HepG2 (cell line): ENCODE data around the gene HARS2. TPM values are rescaled to one million over a fixed set of nuclear protein-coding genes. Genes with fewer than 3 reads are reported as not detected.
A peak's percentile ranks its signal among the peaks of the same experiment; 100 is the strongest.

Source experiments
- EEA1 ChIP-seq: sonication (generic); formaldehyde crosslinking; IDR thresholded peaks from 2 replicates; pipeline ENCODE4 v1.5.1; 2020; ENCODE audit warnings: mild to moderate bottlenecking, missing genetic modification reagents, borderline replicate concordance
- ELF3 ChIP-seq: IDR thresholded peaks from 2 replicates; pipeline ENCODE4 v1.6.1; 2016; ENCODE audit warnings: missing genetic modification reagents, missing compliant biosample characterization
- KLF9 ChIP-seq: IDR thresholded peaks from 2 replicates; pipeline ENCODE4 v1.6.1; 2016; ENCODE audit warnings: low read depth
- NCOA2 ChIP-seq: sonication (generic); formaldehyde crosslinking; IDR thresholded peaks from 2 replicates; pipeline ENCODE4 v1.8.0; 2022; ENCODE audit warnings: inconsistent platforms
- NFKBIZ ChIP-seq: IDR thresholded peaks from 2 replicates; pipeline ENCODE4 v1.6.1; 2018; ENCODE audit warnings: missing genetic modification reagents, missing compliant biosample characterization
- POLR2G ChIP-seq: fragments of 200-400 bp; formaldehyde crosslinking; IDR thresholded peaks from 2 replicates; pipeline ENCODE4 v1.6.1; 2018; ENCODE audit warnings: mild to moderate bottlenecking, low read depth, low read length, moderate library complexity
- RXRA ChIP-seq: sonication (generic); formaldehyde crosslinking; IDR thresholded peaks from 2 replicates; pipeline ENCODE4 v1.5.1; 2020; ENCODE audit warnings: missing genetic modification reagents
- SMAD3 ChIP-seq: sonication (generic); formaldehyde crosslinking; IDR thresholded peaks from 2 replicates; pipeline ENCODE4 v1.4.0; 2020; ENCODE audit warnings: missing genetic modification reagents
- ZFP37 ChIP-seq: sonication (generic); formaldehyde crosslinking; IDR thresholded peaks from 2 replicates; pipeline ENCODE4 v1.4.0; 2020; ENCODE audit warnings: missing genetic modification reagents, borderline replicate concordance
- ZNF101 ChIP-seq: sonication (generic); formaldehyde crosslinking; IDR thresholded peaks from 2 replicates; pipeline ENCODE4 v1.4.0; 2020; ENCODE audit warnings: mild to moderate bottlenecking, low read depth, missing genetic modification reagents, borderline replicate concordance
- ZNF160 ChIP-seq: sonication (generic); formaldehyde crosslinking; IDR thresholded peaks from 2 replicates; pipeline ENCODE4 v1.8.0; 2022; ENCODE audit warnings: mild to moderate bottlenecking, inconsistent platforms, missing genetic modification reagents
- ZNF589 ChIP-seq: sonication (generic); formaldehyde crosslinking; conservative IDR thresholded peaks from 2 replicates; pipeline ENCODE4 v1.8.0; 2022; ENCODE audit warnings: mild to moderate bottlenecking, moderate library complexity, missing genetic modification reagents
- ZNF605 ChIP-seq: sonication (generic); formaldehyde crosslinking; IDR thresholded peaks from 2 replicates; pipeline ENCODE4 v1.8.0; 2022; ENCODE audit warnings: mild to moderate bottlenecking, missing genetic modification reagents
- ZNF615 ChIP-seq: sonication (generic); formaldehyde crosslinking; IDR thresholded peaks from 2 replicates; pipeline ENCODE4 v1.5.0; 2020; ENCODE audit warnings: mild to moderate bottlenecking, missing genetic modification reagents, borderline replicate concordance
- ZNF709 ChIP-seq: sonication (generic); formaldehyde crosslinking; IDR thresholded peaks from 2 replicates; pipeline ENCODE4 v1.5.0; 2020; ENCODE audit warnings: mild to moderate bottlenecking, missing genetic modification reagents
- ZNF772 ChIP-seq: sonication (generic); formaldehyde crosslinking; IDR thresholded peaks from 2 replicates; pipeline ENCODE4 v1.5.0; 2020; ENCODE audit warnings: mild to moderate bottlenecking, missing genetic modification reagents
- polyA plus RNA-seq, 8 experiments: library from polyadenylated mRNA; depleted of rRNA in 3 of 8; stranded (reverse) in 7 of 8; unstranded in 1 of 8; fragments of >200 nt; fragmentation: Illumina TruSeq in 4 of 8; extraction: Trizol in 4 of 8; gene quantifications; 2 replicates each; pipeline versions ENCODE4 v1.2.1 to v1.2.3, GENCODE V29; 2011 to 2016; ENCODE audit warnings: low read depth in 4 of 8, missing spikeins in 1 of 8, mixed read lengths in 1 of 8; ENCODE audit not compliant: insufficient read depth in 1 of 8
- total RNA-seq, 5 experiments: library from RNA; depleted of rRNA; stranded (reverse); fragments of >200 nt; fragmentation: Illumina TruSeq; extraction: Trizol; gene quantifications; 2 replicates each; pipeline ENCODE4 v1.2.3, GENCODE V29; 2016; ENCODE audit warnings: low read depth in 1 of 5
- TF ChIP-seq, protein P1 (sequence below): sonication (generic); formaldehyde crosslinking; IDR thresholded peaks from 2 replicates; pipeline ENCODE4 v1.4.0; 2020; ENCODE audit warnings: missing genetic modification reagents, borderline replicate concordance
- TF ChIP-seq, protein P2 (sequence below): sonication (generic); formaldehyde crosslinking; IDR thresholded peaks from 2 replicates; pipeline ENCODE4 v1.4.0; 2020; ENCODE audit warnings: missing genetic modification reagents, borderline replicate concordance
- TF ChIP-seq, protein P3 (sequence below): sonication (generic); formaldehyde crosslinking; IDR thresholded peaks from 2 replicates; pipeline ENCODE4 v1.8.0; 2022; ENCODE audit warnings: missing genetic modification reagents, mild to moderate bottlenecking, inconsistent platforms, borderline replicate concordance

Gene HARS2
- total and polyA plus RNA-seq, 2 of the 13 experiments (the other 11 are each of a cell fraction or from before 2014, with no cell fraction given) = 17.9 to 25.8 TPM

- TF ChIP-seq, protein P1, sequence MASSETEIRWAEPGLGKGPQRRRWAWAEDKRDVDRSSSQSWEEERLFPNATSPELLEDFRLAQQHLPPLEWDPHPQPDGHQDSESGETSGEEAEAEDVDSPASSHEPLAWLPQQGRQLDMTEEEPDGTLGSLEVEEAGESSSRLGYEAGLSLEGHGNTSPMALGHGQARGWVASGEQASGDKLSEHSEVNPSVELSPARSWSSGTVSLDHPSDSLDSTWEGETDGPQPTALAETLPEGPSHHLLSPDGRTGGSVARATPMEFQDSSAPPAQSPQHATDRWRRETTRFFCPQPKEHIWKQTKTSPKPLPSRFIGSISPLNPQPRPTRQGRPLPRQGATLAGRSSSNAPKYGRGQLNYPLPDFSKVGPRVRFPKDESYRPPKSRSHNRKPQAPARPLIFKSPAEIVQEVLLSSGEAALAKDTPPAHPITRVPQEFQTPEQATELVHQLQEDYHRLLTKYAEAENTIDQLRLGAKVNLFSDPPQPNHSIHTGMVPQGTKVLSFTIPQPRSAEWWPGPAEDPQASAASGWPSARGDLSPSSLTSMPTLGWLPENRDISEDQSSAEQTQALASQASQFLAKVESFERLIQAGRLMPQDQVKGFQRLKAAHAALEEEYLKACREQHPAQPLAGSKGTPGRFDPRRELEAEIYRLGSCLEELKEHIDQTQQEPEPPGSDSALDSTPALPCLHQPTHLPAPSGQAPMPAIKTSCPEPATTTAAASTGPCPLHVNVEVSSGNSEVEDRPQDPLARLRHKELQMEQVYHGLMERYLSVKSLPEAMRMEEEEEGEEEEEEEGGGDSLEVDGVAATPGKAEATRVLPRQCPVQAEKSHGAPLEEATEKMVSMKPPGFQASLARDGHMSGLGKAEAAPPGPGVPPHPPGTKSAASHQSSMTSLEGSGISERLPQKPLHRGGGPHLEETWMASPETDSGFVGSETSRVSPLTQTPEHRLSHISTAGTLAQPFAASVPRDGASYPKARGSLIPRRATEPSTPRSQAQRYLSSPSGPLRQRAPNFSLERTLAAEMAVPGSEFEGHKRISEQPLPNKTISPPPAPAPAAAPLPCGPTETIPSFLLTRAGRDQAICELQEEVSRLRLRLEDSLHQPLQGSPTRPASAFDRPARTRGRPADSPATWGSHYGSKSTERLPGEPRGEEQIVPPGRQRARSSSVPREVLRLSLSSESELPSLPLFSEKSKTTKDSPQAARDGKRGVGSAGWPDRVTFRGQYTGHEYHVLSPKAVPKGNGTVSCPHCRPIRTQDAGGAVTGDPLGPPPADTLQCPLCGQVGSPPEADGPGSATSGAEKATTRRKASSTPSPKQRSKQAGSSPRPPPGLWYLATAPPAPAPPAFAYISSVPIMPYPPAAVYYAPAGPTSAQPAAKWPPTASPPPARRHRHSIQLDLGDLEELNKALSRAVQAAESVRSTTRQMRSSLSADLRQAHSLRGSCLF (CRISPR knock-in tag) = peak; percentile 37; the same call in 1 of the 2 replicates
- 0 out of 2 replicates have a peak, but pooled peaks have one; percentile 30 for TF ChIP-seq ZNF615
- no peak for TF ChIP-seq ZNF160 (CRISPR knock-in tag)
- peak; percentile 50; the same call in 1 of the 2 replicates for TF ChIP-seq SMAD3 (CRISPR knock-in tag)
- TF ChIP-seq EEA1 = no peak
- TF ChIP-seq ELF3 (CRISPR knock-in tag) = peak; percentile 66
- no peak; the same call in 1 of the 2 replicates for TF ChIP-seq RXRA
- TF ChIP-seq ZNF772 (CRISPR knock-in tag) = no peak
- TF ChIP-seq ZFP37 (CRISPR knock-in tag) = peak; percentile 35; the same call in 1 of the 2 replicates
- 0 out of 2 replicates have a peak, but pooled peaks have one; percentile 53 for TF ChIP-seq ZNF605 (CRISPR knock-in tag)
- TF ChIP-seq NFKBIZ = peak; percentile 61; the same call in 1 of the 2 replicates
- TF ChIP-seq KLF9 (CRISPR knock-in tag) = no peak
- peak; percentile 34; the same call in 1 of the 2 replicates for TF ChIP-seq NCOA2 (CRISPR knock-in tag)
- TF ChIP-seq, protein P2, sequence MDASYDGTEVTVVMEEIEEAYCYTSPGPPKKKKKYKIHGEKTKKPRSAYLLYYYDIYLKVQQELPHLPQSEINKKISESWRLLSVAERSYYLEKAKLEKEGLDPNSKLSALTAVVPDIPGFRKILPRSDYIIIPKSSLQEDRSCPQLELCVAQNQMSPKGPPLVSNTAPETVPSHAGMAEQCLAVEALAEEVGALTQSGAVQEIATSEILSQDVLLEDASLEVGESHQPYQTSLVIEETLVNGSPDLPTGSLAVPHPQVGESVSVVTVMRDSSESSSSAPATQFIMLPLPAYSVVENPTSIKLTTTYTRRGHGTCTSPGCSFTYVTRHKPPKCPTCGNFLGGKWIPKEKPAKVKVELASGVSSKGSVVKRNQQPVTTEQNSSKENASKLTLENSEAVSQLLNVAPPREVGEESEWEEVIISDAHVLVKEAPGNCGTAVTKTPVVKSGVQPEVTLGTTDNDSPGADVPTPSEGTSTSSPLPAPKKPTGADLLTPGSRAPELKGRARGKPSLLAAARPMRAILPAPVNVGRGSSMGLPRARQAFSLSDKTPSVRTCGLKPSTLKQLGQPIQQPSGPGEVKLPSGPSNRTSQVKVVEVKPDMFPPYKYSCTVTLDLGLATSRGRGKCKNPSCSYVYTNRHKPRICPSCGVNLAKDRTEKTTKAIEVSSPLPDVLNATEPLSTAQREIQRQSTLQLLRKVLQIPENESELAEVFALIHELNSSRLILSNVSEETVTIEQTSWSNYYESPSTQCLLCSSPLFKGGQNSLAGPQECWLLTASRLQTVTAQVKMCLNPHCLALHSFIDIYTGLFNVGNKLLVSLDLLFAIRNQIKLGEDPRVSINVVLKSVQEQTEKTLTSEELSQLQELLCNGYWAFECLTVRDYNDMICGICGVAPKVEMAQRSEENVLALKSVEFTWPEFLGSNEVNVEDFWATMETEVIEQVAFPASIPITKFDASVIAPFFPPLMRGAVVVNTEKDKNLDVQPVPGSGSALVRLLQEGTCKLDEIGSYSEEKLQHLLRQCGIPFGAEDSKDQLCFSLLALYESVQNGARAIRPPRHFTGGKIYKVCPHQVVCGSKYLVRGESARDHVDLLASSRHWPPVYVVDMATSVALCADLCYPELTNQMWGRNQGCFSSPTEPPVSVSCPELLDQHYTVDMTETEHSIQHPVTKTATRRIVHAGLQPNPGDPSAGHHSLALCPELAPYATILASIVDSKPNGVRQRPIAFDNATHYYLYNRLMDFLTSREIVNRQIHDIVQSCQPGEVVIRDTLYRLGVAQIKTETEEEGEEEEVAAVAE (CRISPR knock-in tag) = peak; percentile 78; the same call in 1 of the 2 replicates
- no peak for TF ChIP-seq POLR2G
- no peak for TF ChIP-seq ZNF709 (CRISPR knock-in tag)
- TF ChIP-seq, protein P3, sequence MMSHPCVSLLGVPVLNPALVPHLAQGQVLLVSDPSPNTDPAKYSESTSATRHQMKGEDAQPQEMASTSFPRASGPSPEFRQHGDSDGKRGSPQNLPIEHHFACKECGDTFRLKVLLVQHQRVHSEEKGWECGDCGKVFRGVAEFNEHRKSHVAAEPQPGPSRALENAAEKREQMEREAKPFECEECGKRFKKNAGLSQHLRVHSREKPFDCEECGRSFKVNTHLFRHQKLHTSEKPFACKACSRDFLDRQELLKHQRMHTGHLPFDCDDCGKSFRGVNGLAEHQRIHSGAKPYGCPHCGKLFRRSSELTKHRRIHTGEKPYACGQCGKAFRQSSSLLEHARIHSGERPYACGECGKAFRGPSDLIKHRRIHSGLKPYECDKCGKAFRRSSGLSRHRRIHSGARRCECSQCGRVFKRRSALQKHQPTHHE (CRISPR knock-in tag) = no peak
- no peak for TF ChIP-seq ZNF589
- no peak for TF ChIP-seq ZNF101 (CRISPR knock-in tag)
Measured at GRCh38 chr5:140725799-140726471, 34.7 kb downstream of the HARS2 start (continued).
